ENCODE results near the gene CRTAC1.

DNA sequence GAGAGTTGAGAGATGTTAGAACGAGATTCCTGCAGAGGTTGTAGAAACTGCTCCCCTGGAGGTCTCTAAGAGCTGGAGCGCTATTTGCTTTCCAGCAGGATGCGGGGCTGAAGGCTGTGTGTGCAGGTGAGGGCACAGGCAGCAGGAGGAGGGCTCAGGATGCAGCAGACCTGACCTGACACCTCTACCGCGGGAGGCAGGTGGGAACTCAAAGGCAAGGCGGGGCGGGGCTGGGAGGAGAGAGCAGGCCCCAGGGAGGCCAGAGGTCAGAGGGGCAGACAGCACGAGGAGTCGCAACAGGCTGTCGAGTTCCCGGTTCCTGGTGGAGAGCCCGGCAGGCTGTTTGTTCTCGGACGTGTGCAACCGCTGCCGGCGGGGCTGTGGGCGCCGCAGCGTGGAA is 7.9 kb upstream of the CRTAC1 start:
- TF ChIP-seq, protein P1, sequence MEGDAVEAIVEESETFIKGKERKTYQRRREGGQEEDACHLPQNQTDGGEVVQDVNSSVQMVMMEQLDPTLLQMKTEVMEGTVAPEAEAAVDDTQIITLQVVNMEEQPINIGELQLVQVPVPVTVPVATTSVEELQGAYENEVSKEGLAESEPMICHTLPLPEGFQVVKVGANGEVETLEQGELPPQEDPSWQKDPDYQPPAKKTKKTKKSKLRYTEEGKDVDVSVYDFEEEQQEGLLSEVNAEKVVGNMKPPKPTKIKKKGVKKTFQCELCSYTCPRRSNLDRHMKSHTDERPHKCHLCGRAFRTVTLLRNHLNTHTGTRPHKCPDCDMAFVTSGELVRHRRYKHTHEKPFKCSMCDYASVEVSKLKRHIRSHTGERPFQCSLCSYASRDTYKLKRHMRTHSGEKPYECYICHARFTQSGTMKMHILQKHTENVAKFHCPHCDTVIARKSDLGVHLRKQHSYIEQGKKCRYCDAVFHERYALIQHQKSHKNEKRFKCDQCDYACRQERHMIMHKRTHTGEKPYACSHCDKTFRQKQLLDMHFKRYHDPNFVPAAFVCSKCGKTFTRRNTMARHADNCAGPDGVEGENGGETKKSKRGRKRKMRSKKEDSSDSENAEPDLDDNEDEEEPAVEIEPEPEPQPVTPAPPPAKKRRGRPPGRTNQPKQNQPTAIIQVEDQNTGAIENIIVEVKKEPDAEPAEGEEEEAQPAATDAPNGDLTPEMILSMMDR (conservative IDR thresholded peaks at IDR 0.05; ENCODE audit: low read depth in 2 of 2), result no peak; a peak in 1 of 4 replicates
- TF ChIP-seq, protein P2, sequence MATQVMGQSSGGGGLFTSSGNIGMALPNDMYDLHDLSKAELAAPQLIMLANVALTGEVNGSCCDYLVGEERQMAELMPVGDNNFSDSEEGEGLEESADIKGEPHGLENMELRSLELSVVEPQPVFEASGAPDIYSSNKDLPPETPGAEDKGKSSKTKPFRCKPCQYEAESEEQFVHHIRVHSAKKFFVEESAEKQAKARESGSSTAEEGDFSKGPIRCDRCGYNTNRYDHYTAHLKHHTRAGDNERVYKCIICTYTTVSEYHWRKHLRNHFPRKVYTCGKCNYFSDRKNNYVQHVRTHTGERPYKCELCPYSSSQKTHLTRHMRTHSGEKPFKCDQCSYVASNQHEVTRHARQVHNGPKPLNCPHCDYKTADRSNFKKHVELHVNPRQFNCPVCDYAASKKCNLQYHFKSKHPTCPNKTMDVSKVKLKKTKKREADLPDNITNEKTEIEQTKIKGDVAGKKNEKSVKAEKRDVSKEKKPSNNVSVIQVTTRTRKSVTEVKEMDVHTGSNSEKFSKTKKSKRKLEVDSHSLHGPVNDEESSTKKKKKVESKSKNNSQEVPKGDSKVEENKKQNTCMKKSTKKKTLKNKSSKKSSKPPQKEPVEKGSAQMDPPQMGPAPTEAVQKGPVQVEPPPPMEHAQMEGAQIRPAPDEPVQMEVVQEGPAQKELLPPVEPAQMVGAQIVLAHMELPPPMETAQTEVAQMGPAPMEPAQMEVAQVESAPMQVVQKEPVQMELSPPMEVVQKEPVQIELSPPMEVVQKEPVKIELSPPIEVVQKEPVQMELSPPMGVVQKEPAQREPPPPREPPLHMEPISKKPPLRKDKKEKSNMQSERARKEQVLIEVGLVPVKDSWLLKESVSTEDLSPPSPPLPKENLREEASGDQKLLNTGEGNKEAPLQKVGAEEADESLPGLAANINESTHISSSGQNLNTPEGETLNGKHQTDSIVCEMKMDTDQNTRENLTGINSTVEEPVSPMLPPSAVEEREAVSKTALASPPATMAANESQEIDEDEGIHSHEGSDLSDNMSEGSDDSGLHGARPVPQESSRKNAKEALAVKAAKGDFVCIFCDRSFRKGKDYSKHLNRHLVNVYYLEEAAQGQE (IDR thresholded peaks at IDR 0.05; ENCODE audit: unreplicated experiment), result no peak
- TF ChIP-seq ZNF114 (CRISPR knock-in tag; IDR thresholded peaks at IDR 0.05), result no peak
- no peak for TF ChIP-seq CREB1 (CRISPR knock-in tag; IDR thresholded peaks at IDR 0.05; ENCODE audit: low read depth)
- no peak for TF ChIP-seq EZH2 (IDR thresholded peaks at IDR 0.05; ENCODE audit: low read depth, unreplicated experiment)
- TF ChIP-seq JUNB (IDR thresholded peaks at IDR 0.05; ENCODE audit: unreplicated experiment), result no peak
- no peak for TF ChIP-seq EZH2phosphoT487 (IDR thresholded peaks at IDR 0.05; ENCODE audit: unreplicated experiment)
- TF ChIP-seq POLR2AphosphoS5 (IDR thresholded peaks at IDR 0.05; ENCODE audit: low read depth), result no peak
- no peak for TF ChIP-seq ETS1 (IDR thresholded peaks at IDR 0.05)
- TF ChIP-seq NANOG (IDR thresholded peaks at IDR 0.05; ENCODE audit: borderline replicate concordance), result no peak
- no peak for TF ChIP-seq ZNF331 (CRISPR knock-in tag; IDR thresholded peaks at IDR 0.05; ENCODE audit: low read depth)
- no peak for TF ChIP-seq STAT1 (IDR thresholded peaks at IDR 0.05; ENCODE audit: unreplicated experiment)

Data from GM23338 (cell line).